K562 (cell line): ENCODE data around the gene CDHR2. TPM values are rescaled to one million over a fixed set of nuclear protein-coding genes. Genes with fewer than 3 reads are reported as not detected.

Source experiments
- EGR1 ChIP-seq: fragments of 450-650 bp; conservative IDR thresholded peaks from 2 replicates; pipeline ENCODE4 v1.6.1; 2017; ENCODE audit warnings: mild to moderate bottlenecking
- JUN ChIP-seq, 2 experiments: sonication (generic) in 1 of 2; formaldehyde crosslinking in 1 of 2; IDR thresholded peaks; 2 replicates each; pipeline versions ENCODE4 v1.6.1 to v1.8.0; 2012 to 2022; ENCODE audit warnings: borderline replicate concordance in 2 of 2, mild to moderate bottlenecking in 2 of 2, improper control_type of control experiment in 1 of 2, low read depth in 1 of 2, low read length in 1 of 2, missing genetic modification reagents in 1 of 2
- KLF1 ChIP-seq: fragments of 450-650 bp; IDR thresholded peaks from 2 replicates; pipeline ENCODE4 v1.6.1; 2016; ENCODE audit warnings: missing genetic modification characterization, missing compliant biosample characterization
- LARP7 ChIP-seq: fragments of 450-650 bp; IDR thresholded peaks from 2 replicates; pipeline ENCODE4 v1.6.1; 2016
- MGA ChIP-seq: fragments of 450-650 bp; IDR thresholded peaks from 2 replicates; pipeline ENCODE4 v1.6.1; 2016; ENCODE audit warnings: mild to moderate bottlenecking, moderate library complexity
- NR0B1 ChIP-seq: fragments of 450-650 bp; IDR thresholded peaks from one replicate; pipeline ENCODE4 v1.6.1; 2018; ENCODE audit warnings: mild to moderate bottlenecking, moderate library complexity; ENCODE audit not compliant: partially characterized antibody
- SMAD2 ChIP-seq: fragments of 150-350 bp; IDR thresholded peaks from 2 replicates; pipeline ENCODE4 v1.6.1; 2014; ENCODE audit warnings: low read depth, mild to moderate bottlenecking, low read length
- YBX1 ChIP-seq: fragments of 450-650 bp; IDR thresholded peaks from 2 replicates; pipeline ENCODE4 v1.7.1; 2016; ENCODE audit warnings: mild to moderate bottlenecking
- ZNF830 ChIP-seq: fragments of 250-450 bp; sonication (Bioruptor Pico); IDR thresholded peaks from 2 replicates; pipeline ENCODE4 v1.5.0; 2021; ENCODE audit warnings: mild to moderate bottlenecking
- polyA plus RNA-seq, 8 experiments: library from polyadenylated mRNA; depleted of rRNA in 4 of 8; stranded (reverse) in 5 of 8; unstranded in 3 of 8; fragments of >200 nt; fragmentation: Nextera tagmentation in 2 of 8; fragmentation: Illumina TruSeq in 1 of 8; extraction: Ambion mirVana in 2 of 8; extraction: Trizol in 1 of 8; gene quantifications; 2 replicates each; pipeline versions ENCODE4 v1.2.1 to v1.2.3, GENCODE V29; 2011 to 2014; ENCODE audit warnings: inconsistent platforms in 1 of 8, missing spikeins in 1 of 8
- total RNA-seq, 7 experiments: library from RNA; depleted of rRNA in 6 of 7; stranded (reverse); fragments of >200 nt in 6 of 7; fragmentation: Illumina TruSeq in 2 of 7; extraction: Trizol in 2 of 7; gene quantifications; 2 replicates each; pipeline versions ENCODE4 v1.2.1 to v1.2.3, GENCODE V29; 2011 to 2021; ENCODE audit warnings: low replicate concordance in 1 of 7
- TF ChIP-seq, protein P1 (sequence below): fragments of 450-650 bp; formaldehyde crosslinking; IDR thresholded peaks from 2 replicates; pipeline ENCODE4 v1.4.0; 2022; ENCODE audit warnings: missing genetic modification characterization
- TF ChIP-seq, protein P2 (sequence below): fragments of 250-450 bp; sonication (Bioruptor Pico); IDR thresholded peaks from 2 replicates; pipeline ENCODE4 v1.8.0; 2022; ENCODE audit warnings: inconsistent platforms

The CDHR2 gene
- total and polyA plus RNA-seq, 9 of the 15 experiments (the other 6 are each of a cell fraction or from before 2014, with no cell fraction given) = 0.01 to 0.62 (median 0.09) TPM; not detected in 2

- TF ChIP-seq MGA = no peak
- TF ChIP-seq, protein P1, sequence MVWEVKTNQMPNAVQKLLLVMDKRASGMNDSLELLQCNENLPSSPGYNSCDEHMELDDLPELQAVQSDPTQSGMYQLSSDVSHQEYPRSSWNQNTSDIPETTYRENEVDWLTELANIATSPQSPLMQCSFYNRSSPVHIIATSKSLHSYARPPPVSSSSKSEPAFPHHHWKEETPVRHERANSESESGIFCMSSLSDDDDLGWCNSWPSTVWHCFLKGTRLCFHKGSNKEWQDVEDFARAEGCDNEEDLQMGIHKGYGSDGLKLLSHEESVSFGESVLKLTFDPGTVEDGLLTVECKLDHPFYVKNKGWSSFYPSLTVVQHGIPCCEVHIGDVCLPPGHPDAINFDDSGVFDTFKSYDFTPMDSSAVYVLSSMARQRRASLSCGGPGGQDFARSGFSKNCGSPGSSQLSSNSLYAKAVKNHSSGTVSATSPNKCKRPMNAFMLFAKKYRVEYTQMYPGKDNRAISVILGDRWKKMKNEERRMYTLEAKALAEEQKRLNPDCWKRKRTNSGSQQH (CRISPR knock-in tag) = no peak
- TF ChIP-seq NR0B1 = no peak
- TF ChIP-seq LARP7 = no peak
- TF ChIP-seq SMAD2 = no peak
- TF ChIP-seq KLF1 (tag) = no peak
- TF ChIP-seq YBX1 = no peak
- TF ChIP-seq, protein P2, sequence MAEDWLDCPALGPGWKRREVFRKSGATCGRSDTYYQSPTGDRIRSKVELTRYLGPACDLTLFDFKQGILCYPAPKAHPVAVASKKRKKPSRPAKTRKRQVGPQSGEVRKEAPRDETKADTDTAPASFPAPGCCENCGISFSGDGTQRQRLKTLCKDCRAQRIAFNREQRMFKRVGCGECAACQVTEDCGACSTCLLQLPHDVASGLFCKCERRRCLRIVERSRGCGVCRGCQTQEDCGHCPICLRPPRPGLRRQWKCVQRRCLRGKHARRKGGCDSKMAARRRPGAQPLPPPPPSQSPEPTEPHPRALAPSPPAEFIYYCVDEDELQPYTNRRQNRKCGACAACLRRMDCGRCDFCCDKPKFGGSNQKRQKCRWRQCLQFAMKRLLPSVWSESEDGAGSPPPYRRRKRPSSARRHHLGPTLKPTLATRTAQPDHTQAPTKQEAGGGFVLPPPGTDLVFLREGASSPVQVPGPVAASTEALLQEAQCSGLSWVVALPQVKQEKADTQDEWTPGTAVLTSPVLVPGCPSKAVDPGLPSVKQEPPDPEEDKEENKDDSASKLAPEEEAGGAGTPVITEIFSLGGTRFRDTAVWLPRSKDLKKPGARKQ = no peak
- TF ChIP-seq JUN (IDR thresholded peaks at IDR 0.05; ENCODE audit: borderline replicate concordance, low read depth, low read length) = no peak
- TF ChIP-seq JUN (CRISPR knock-in tag; IDR thresholded peaks at IDR 0.05; ENCODE audit: borderline replicate concordance) = no peak
- TF ChIP-seq EGR1 = no peak
- no peak for TF ChIP-seq ZNF830 (CRISPR knock-in tag)
Observed at GRCh38 chr5:176543428-176544182, 5.5 kb upstream of the CDHR2 start (continued).
